ENCODE data around the gene TBC1D30.
"Not testable (repeated sequence)": the region's sequence is repeated elsewhere in the genome, so short reads cannot be mapped to it uniquely, and the experiment has no call there.

TBC1D30 gene, protein sequence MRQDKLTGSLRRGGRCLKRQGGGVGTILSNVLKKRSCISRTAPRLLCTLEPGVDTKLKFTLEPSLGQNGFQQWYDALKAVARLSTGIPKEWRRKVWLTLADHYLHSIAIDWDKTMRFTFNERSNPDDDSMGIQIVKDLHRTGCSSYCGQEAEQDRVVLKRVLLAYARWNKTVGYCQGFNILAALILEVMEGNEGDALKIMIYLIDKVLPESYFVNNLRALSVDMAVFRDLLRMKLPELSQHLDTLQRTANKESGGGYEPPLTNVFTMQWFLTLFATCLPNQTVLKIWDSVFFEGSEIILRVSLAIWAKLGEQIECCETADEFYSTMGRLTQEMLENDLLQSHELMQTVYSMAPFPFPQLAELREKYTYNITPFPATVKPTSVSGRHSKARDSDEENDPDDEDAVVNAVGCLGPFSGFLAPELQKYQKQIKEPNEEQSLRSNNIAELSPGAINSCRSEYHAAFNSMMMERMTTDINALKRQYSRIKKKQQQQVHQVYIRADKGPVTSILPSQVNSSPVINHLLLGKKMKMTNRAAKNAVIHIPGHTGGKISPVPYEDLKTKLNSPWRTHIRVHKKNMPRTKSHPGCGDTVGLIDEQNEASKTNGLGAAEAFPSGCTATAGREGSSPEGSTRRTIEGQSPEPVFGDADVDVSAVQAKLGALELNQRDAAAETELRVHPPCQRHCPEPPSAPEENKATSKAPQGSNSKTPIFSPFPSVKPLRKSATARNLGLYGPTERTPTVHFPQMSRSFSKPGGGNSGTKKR

DNA sequence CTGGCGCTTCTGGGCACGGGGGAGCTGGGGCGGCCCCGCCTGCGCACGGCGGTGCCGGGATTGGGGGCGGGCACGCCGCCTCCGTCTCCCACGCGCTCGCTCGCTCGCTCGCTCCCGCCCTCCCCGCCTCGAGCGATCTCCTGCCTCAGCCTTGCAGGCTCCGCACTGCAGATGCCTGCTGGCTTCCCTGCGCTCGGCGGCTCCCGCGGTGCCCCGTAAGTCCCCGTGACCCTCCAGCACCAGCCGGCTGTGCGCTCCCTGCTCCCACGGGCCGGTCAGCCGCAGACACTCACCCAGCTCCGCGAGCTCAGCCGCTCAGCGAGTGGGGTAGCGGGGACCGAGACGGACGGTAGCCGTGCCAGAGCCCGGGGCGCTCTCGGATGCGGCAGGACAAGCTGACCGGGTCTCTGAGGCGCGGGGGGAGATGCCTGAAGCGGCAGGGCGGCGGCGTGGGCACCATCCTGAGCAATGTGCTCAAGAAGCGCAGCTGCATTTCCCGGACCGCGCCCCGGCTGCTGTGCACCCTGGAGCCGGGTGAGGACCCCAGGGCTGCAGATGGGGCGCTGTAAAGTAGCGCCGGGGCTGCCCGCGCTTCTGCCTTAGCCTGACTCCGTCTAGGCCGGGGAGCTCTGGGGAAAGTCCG lies at the start of gene TBC1D30:
TBC1D30 (plus strand) TSS at position 148 of the 643 bp plus-strand sequence; CDS start at position 381, 233 bp downstream.
- Histone ChIP-seq H3K27ac (ENCODE audit: low read depth, low read length) (peak within 1 kb of the TSS; percentile 43; the same call in 1 of the 2 replicates), H3K4me3 (ENCODE audit: low read length) (peak within 1 kb of the TSS; percentile 96), H3K4me2 (ENCODE audit: low read length) (peak within 1 kb of the TSS; percentile 82)

DNA sequence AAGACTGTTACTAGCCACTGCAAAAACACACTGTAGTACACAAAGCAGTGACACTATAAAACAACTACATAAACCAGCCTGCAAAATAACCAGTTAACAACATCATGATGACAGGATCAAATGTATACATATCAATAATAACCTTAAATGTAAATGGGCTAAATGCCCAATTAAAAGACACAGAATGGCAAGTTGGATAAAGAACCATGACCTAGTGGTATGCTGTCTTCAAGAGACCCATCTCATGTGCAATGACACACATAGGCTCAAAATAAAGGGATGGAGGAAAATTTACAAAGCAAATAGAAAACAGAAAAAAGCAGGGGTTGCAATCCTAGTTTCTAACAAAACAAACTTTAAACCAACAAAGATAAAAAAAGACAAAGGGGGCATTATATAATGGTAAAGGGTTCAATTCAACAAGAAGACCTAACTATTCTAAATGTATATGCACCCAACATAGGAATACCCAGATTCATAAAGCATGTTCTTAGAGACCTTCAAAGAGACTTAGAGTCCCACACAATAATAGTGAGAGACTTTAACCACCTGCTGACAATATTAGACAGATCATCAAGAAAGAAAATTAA lies 49.2 kb upstream of the TBC1D30 start:
- H3K4me1 ChIP-seq (ENCODE audit: control insufficient read depth, low read length); H3K27ac ChIP-seq (ENCODE audit: low read depth, low read length); H3K9me3 ChIP-seq (ENCODE audit: control insufficient read depth, insufficient read depth, low read length): not testable (repeated sequence)

More for the DNA sequence above, at the start of gene TBC1D30:
- no peaks in the 10 kb centered on the region for H3K27me3 ChIP-seq (ENCODE audit: control insufficient read depth, low read length)
- H3K36me3 ChIP-seq (ENCODE audit: control insufficient read depth, low read length), result peaks cover 16% of the 10 kb centered on the region
- H3K9me3 ChIP-seq (ENCODE audit: control insufficient read depth, insufficient read depth, low read length), result no peaks in the 10 kb centered on the region
- TF ChIP-seq, protein P1, sequence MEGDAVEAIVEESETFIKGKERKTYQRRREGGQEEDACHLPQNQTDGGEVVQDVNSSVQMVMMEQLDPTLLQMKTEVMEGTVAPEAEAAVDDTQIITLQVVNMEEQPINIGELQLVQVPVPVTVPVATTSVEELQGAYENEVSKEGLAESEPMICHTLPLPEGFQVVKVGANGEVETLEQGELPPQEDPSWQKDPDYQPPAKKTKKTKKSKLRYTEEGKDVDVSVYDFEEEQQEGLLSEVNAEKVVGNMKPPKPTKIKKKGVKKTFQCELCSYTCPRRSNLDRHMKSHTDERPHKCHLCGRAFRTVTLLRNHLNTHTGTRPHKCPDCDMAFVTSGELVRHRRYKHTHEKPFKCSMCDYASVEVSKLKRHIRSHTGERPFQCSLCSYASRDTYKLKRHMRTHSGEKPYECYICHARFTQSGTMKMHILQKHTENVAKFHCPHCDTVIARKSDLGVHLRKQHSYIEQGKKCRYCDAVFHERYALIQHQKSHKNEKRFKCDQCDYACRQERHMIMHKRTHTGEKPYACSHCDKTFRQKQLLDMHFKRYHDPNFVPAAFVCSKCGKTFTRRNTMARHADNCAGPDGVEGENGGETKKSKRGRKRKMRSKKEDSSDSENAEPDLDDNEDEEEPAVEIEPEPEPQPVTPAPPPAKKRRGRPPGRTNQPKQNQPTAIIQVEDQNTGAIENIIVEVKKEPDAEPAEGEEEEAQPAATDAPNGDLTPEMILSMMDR (IDR thresholded peaks at IDR 0.05; ENCODE audit: low read depth, low read length, poor library complexity, severe bottlenecking), result no peak
- TF ChIP-seq EZH2phosphoT487 (IDR thresholded peaks at IDR 0.05; ENCODE audit: borderline replicate concordance, low read length), result no peak
- H3F3A ChIP-seq (ENCODE audit: control insufficient read depth, insufficient read depth), result no peaks in the 10 kb centered on the region; the same call in 1 of the 2 replicates
- H3K79me2 ChIP-seq (ENCODE audit: control insufficient read depth, low read length), result peaks cover 25% of the 10 kb centered on the region
- H3K4me1 ChIP-seq (ENCODE audit: control insufficient read depth, low read length), result peaks cover 24% of the 10 kb centered on the region
- no peaks in the 10 kb centered on the region for H4K20me1 ChIP-seq (ENCODE audit: control insufficient read depth, insufficient read depth, low read depth, low read length)
- no peaks in the 10 kb centered on the region for H3K9me2 ChIP-seq (replicated peaks; ENCODE audit: control insufficient read depth, low read length)

GRCh38 chr12:64779354-64779974 lies 45.0 kb upstream of the TBC1D30 start:
- no peak overlapping the region for H3K27ac ChIP-seq (ENCODE audit: low read depth, low read length)
- H3K9me2 ChIP-seq (replicated peaks; ENCODE audit: control insufficient read depth, low read length), result no peaks in the 10 kb centered on the region
- no peak overlapping the region for H3K4me2 ChIP-seq (ENCODE audit: low read length)
- H3K4me3 ChIP-seq (ENCODE audit: low read length), result no peak overlapping the region
- peaks cover 63% of the 10 kb centered on the region for H3K27me3 ChIP-seq (ENCODE audit: control insufficient read depth, low read length)
- peaks cover 23% of the 10 kb centered on the region for H3K4me1 ChIP-seq (ENCODE audit: control insufficient read depth, low read length)
- peaks cover 8% of the 10 kb centered on the region; the same call in 1 of the 2 replicates for H3F3A ChIP-seq (ENCODE audit: control insufficient read depth, insufficient read depth)
- H3K9me3 ChIP-seq (ENCODE audit: control insufficient read depth, insufficient read depth, low read length), result no peaks in the 10 kb centered on the region
- no peaks in the 10 kb centered on the region for H4K20me1 ChIP-seq (ENCODE audit: control insufficient read depth, insufficient read depth, low read depth, low read length)
- no peaks in the 10 kb centered on the region for H3K79me2 ChIP-seq (ENCODE audit: control insufficient read depth, low read length)
- TF ChIP-seq, protein P1 (IDR thresholded peaks at IDR 0.05; ENCODE audit: low read depth, low read length, poor library complexity, severe bottlenecking), result no peak
- no peak for TF ChIP-seq EZH2phosphoT487 (IDR thresholded peaks at IDR 0.05; ENCODE audit: borderline replicate concordance, low read length)
- H3K36me3 ChIP-seq (ENCODE audit: control insufficient read depth, low read length), result no peaks in the 10 kb centered on the region

More for the DNA sequence above, 49.2 kb upstream of the TBC1D30 start:
- H3K4me3 ChIP-seq (ENCODE audit: low read length); H3F3A ChIP-seq (ENCODE audit: control insufficient read depth, insufficient read depth); H3K4me2 ChIP-seq (ENCODE audit: low read length); H4K20me1 ChIP-seq (ENCODE audit: control insufficient read depth, insufficient read depth, low read depth, low read length); H3K9me2 ChIP-seq (replicated peaks; ENCODE audit: control insufficient read depth, low read length); H3K36me3 ChIP-seq (ENCODE audit: control insufficient read depth, low read length); H3K79me2 ChIP-seq (ENCODE audit: control insufficient read depth, low read length): not testable (repeated sequence)
- peaks cover 39% of the 10 kb centered on the region for H3K27me3 ChIP-seq (ENCODE audit: control insufficient read depth, low read length)

All from DOHH2 (cell line).